ENCODE results near the gene IRGC. TPM values are rescaled to one million over a fixed set of nuclear protein-coding genes. Genes with fewer than 3 reads are reported as not detected.

IRGC gene
- polyA plus RNA-seq, 4 donors: not detected

GRCh38 chr19:43690444-43690843 lies 25.4 kb upstream of the IRGC start:
- DNase-seq (ENCODE audit: low read depth in 4 of 4, low spot score in 2 of 4): no peak

DNA sequence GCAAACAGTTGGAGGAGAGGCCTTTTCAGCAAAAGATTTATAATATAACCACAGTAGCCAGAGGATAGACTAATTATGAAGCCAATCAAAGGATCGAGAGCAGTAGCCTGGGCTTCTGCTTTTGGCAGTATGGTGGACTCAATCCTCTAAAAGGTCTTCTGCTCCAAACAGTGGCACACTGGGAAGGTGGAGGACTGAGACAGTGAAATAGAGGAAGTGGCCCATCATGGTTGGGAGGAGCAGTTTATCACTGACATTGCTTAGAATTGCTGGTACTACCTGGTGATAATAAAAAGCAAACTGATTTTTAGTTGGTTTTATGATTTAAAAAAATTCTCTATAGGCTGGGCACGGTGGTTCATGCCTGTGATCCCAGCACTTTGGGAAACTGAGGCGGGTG lies 25.0 kb upstream of the IRGC start:
- DNase-seq (ENCODE audit: low read depth in 4 of 4, low spot score in 2 of 4): no peak

- DNase-seq (ENCODE audit: low read depth in 4 of 4, low spot score in 2 of 4): no peak
Measured at GRCh38 chr19:43691755-43692154, 24.1 kb upstream of the IRGC start.

- DNase-seq (ENCODE audit: low read depth in 4 of 4, low spot score in 2 of 4): no peak
Measured at GRCh38 chr19:43692385-43692784, 23.5 kb upstream of the IRGC start.

- no peak for DNase-seq (ENCODE audit: low read depth in 4 of 4, low spot score in 2 of 4)
Measured at GRCh38 chr19:43692877-43693276, 23.0 kb upstream of the IRGC start.

DNA sequence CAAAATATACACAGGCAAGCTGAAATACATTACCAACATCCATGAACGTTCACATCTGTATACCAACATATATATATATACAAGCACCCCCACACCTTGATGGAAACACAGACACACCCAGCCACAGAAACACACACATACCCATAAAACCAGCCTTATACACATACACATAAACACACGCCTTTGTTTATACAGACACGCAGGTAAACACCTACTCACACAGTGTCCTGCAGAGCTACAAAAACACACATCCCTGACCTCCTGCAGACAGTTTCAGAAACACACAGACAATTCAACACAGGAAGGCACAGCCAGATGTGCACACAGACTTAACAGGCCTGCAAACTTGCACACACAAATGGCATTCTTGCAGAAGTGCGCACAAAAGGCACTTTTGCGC lies 21.3 kb upstream of the IRGC start:
- DNase-seq (ENCODE audit: low read depth in 4 of 4, low spot score in 2 of 4): no peak

DNA sequence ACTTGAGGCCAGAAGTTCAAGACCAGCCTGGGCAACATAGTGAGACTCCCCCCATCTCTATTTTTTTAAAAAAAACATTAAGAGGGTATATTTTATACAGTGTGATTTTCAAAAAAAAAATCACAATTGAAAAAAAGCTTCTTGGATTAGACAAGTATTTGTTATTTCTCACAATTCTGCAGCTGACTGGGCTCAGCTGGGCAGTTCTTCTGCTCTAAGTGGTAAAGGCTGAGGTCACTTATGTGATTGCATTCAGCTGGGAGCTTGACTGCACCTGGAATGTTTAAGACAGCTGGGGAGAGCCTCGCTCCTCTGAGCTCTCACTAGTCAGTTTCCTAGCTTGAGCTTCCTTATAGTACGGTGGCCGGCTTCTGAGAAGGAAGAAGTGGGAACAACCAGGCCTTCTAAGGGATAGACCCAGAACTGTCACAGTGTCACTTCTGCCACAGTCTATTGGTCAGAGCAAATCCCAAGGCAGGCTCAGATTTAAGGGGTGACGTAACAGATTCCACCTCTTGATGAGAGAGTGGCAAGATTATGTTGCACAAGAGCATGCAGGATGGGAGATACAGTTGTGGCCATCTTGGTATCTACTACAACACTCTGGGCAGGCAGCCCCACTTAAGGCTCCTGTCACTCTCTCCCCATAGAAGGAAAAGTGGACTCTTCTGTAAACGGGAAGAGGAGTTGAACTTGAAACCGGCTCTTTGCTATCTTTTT lies 19.7 kb upstream of the IRGC start:
- DNase-seq (ENCODE audit: low read depth in 4 of 4, low spot score in 2 of 4): no peak

DNA sequence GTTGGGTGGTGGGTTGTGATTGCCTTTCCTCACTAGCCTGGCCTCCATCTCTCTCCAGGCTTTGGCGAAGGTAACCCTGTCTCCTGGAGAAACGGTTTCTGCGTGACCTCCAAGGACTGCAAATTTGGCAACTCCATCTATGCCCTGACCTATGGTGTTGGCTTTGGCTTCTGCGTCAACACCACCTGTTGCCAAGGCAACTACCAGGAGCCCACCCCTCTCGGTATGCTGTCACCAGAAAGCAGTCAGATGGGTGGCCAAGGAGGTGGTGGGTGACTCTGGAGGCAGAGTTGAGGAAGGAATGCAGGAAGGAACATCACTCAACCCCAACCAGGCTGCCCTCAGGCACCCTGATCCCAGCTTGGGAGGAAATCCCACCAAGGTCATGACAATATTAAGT lies 18.6 kb upstream of the IRGC start:
- DNase-seq (ENCODE audit: low read depth in 4 of 4, low spot score in 2 of 4): no peak

DNA sequence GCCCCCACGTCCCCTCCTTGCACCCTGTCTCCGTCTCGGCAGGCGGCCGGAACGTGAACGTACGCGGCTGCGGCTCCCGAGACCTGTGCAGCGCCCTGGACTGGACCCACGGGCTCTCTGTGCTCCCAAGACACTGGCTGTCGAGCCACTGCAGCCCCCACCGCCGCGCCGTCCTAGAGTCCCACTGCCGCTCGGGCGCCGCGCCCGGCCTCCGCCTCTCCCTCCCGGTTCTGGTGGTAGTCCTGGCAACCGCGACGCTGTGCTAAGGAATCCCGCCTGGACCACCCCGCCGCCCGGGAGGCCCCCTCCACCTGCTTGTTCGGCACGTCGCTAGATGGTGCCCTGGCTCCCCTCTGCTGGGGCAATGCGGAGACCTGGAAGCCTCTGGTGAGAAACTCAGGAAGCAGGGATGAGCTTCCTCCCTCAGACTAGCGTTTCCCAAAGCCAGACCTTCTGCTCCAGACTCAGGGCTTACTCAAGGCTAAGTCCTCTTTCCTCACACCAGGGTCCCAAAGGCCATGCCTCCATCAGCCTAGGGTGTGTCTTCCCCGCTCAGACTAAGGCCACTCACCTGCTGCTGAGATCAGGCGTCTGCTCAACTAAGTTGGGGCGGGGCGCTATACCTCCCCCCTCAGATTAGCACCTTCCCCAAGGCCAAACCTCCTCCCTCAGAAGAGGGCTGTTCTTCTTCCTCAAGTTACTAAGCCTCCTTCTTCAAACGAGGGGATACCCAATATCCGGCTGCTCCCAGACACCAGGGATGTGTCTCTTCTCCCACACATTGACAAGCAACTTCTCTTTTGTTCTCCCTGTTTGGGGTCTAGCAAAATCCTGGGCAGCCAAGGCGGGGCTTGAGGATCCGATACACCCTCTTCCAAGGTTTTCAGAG lies 16.1 kb upstream of the IRGC start:
- peak in 2 of 4 donors; percentile 41 to 44 for DNase-seq (ENCODE audit: low read depth in 4 of 4, low spot score in 2 of 4)

DNA sequence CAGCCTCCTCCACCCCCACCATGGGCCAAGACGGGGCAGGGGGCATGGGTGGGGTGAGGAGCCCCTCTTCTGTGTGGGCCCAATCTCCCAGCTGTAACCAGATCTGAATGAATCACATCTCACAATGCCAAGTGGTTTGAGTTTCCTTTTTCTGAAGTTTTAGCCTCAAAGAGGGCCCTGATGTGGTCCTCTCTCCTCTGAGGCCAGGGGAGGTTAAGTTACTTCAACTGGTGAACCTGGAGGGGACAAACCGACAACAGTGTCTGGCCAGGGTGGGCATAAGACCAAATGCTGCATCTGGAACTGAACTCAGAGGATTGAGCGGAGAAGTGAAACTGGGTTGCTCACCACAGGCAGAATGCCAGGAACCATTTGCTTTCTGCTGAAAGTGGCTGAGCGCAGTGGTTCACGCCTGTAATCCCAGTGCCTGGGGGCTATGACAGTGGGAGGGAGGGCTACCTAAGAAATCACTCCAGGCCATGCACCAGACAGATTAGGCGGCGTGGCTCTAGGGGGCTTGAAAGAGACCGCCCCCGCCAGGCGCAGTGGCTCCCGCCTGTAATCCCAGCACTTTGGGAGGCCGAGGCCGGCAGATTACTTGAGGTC lies 15.4 kb upstream of the IRGC start:
- no peak for DNase-seq (ENCODE audit: low read depth in 4 of 4, low spot score in 2 of 4)

DNA sequence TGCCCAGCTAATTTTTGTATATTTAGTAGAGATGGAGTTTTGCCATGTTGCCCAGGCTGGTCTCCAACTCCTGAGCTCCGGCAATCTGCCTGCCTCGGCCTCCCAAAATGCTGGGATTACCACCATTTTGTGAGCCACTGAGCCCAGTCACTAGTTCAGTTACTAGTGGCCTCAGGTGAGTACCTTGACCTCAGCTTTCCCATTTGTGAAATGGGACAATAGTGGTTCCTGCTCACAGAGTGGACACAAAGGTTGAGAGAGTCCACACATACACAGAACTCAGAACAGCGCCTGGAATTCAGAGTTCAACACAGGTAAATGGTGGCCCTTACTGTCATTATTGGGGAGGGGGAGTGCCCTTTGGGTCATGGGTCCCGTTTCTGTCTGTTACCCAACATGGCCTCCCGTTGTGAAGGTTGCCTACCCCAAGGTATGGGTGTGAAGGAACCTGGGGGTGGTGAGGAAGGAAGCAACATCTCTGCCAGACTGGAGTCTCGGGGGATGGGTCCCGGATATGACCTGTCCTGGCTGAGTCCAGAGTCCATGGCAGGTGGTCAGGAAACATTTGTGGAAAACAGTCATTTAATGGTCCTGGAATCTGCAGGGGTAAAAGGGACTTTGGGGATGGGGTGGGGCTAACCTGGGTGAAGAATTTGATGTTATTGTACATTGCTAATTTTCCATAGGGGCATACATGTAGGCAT lies 11.7 kb upstream of the IRGC start:
- DNase-seq (ENCODE audit: low read depth in 4 of 4, low spot score in 2 of 4): no peak

DNA sequence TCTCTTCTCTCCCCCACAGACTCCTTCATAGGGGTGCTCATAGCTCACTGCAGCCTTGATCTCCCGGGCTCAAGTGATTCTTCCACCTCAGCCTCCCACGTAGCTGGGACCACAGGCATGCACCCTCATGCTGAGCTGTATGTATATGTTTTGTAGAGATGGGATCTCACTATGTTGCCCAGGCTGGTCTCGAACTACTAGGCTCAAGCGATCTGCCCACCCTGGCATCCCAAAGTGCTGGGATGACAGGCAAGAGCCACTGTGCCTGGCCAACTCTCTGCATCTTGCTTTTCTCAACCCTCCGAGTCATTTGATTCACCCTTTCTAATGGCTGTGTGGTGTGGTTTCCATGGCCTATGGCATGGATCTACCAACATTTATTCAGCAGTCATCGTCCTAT lies 10.1 kb upstream of the IRGC start:
- no peak for DNase-seq (ENCODE audit: low read depth in 4 of 4, low spot score in 2 of 4)

DNA sequence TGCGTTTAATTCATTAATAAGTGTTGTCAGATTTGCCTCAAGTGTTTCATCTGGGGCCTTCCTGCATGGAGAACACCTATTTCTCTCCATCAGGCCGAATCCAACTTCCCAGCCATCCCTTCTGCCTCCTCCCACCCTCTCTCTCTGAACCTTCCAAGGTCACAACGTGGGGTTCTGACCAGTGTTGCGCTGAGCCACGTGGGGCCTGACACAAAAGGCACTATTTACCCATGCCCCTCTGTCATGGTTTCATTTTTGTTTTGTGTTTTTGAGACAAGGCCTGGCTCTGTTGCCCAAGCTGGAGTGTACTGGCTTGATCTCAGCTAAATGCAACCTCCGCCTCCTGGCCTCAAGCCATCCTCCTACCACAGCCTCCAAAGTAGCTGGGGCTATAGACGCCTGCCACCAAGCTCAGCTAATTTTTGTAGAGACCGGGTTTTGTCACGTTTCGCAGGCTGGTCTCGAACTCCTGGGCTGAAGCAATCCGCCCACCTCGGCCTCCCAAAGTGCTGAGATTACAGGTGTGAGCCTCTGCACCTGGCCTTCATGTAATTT lies 8.6 kb upstream of the IRGC start:
- DNase-seq (ENCODE audit: low read depth in 4 of 4, low spot score in 2 of 4): no peak

DNA sequence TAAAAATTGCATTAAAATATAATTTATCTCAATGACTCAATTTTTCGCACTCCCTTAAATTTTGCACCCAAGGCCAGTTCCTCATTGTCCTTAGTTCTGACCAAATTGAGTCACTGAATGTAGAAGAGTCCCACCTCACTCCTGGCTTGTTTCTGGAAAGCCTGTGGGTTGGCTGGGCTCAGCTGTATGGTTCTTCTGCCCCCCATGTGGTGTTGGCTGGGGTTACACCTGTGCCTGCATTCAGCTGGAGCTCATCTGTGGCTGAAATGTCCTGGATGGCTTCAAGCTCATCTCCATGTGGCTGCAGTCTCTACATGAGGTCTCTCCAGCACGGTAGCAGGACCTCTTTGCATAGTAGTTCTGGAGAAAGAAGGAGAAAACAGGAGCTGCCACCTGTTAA lies 7.2 kb upstream of the IRGC start:
- DNase-seq (ENCODE audit: low read depth in 4 of 4, low spot score in 2 of 4): no peak

- no peak for DNase-seq (ENCODE audit: low read depth in 4 of 4, low spot score in 2 of 4)
Measured at GRCh38 chr19:43711751-43712355, 4.0 kb upstream of the IRGC start.

DNA sequence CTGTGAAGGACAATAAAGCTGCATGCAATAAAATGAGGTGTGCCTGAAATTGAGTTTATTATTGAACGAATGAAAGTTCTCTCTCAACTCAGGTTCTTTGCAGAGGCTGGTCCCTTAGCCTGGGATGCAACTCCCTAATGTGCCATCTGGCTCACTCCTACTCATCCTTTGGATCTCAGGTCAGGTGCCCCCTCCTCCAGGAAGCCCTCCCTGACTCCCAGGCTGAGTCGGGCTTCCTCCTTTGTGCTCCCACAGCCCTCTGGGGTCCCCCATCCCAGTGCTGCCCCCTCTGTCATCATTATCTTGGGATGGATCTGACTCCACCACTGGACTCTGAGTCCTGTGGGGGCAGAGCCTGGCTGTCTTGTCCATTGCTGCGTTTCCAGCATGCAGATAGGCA lies 2.7 kb upstream of the IRGC start:
- DNase-seq (ENCODE audit: low read depth in 4 of 4, low spot score in 2 of 4): no peak

DNA sequence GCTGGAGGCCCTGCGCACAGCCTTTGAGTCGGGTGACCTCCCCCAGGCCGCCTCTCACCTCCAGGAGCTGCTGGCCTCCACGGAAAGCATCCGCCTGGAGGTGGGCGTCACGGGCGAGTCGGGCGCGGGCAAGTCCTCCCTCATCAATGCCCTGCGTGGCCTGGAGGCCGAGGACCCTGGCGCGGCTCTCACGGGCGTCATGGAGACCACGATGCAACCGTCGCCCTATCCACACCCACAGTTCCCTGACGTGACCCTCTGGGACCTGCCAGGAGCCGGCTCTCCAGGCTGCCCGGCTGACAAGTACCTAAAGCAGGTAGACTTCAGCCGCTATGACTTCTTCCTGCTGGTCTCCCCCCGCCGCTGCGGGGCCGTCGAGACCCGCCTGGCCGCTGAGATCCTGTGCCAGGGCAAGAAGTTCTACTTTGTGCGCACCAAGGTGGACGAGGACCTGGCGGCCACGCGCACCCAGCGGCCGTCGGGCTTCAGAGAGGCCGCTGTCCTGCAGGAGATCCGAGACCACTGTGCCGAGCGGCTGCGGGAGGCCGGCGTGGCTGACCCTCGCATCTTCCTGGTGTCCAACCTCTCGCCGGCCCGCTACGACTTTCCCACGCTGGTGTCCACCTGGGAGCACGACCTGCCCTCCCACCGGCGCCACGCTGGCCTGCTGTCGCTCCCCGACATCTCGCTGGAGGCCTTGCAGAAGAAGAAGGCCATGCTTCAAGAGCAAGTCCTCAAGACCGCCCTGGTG lies 2.9 kb downstream of the IRGC start:
- DNase-seq (ENCODE audit: low read depth in 4 of 4, low spot score in 2 of 4): no peak

DNA sequence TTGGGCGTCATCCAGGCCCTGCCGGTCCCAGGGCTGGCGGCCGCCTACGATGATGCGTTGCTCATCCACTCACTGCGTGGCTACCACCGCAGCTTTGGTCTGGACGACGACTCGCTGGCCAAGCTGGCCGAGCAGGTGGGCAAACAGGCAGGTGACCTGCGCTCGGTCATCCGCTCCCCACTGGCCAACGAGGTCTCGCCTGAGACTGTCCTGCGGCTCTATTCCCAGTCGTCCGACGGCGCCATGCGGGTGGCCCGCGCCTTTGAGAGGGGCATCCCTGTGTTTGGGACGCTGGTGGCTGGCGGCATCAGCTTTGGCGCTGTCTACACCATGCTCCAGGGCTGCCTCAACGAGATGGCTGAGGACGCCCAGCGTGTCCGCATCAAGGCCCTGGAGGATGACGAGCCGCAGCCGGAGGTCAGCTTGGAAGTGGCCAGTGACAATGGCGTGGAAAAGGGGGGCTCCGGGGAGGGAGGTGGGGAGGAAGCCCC lies 3.5 kb downstream of the IRGC start:
- no peak for DNase-seq (ENCODE audit: low read depth in 4 of 4, low spot score in 2 of 4)

- DNase-seq (ENCODE audit: low read depth in 4 of 4, low spot score in 2 of 4): no peak
Measured at GRCh38 chr19:43719918-43720317, 4.0 kb downstream of the IRGC start.
